GM18499 (cell line): ENCODE results near the gene ERO1B.
"Not testable (repeated sequence)": the region's sequence is repeated elsewhere in the genome, so short reads cannot be mapped to it uniquely, and the experiment has no call there.

Source experiments
- ATAC-seq: cut with Tn5 transposase; IDR thresholded peaks from one replicate; pipeline ENCODE4 v1.9.1; 2021; ENCODE audit warnings: moderate number of reproducible peaks; ENCODE audit not compliant: insufficient read depth, unreplicated experiment

Gene ERO1B

GRCh38 chr1:236281654-236282424 lies at the start of gene ERO1B:
TSS of gene ERO1B (minus strand) at chr1:236281958. CDS start at chr1:236281783, 175 bp downstream.
- peak; percentile 44 for ATAC-seq

GRCh38 chr1:236331412-236331811 lies 49.7 kb upstream of the ERO1B start:
- not testable (repeated sequence) for ATAC-seq

GRCh38 chr1:236326432-236326831 lies 44.7 kb upstream of the ERO1B start:
- ATAC-seq: no peak

GRCh38 chr1:236325567-236325966 lies 43.8 kb upstream of the ERO1B start:
- ATAC-seq: no peak

- ATAC-seq: no peak
These were observed 42.2 kb upstream of the ERO1B start for GRCh38 chr1:236323819-236324411.

GRCh38 chr1:236322566-236323409 lies 41.0 kb upstream of the ERO1B start:
- no peak for ATAC-seq

- ATAC-seq: no peak
These were observed 39.3 kb upstream of the ERO1B start for GRCh38 chr1:236321101-236321500.

- no peak for ATAC-seq
These were observed 38.9 kb upstream of the ERO1B start for GRCh38 chr1:236320671-236321070.

GRCh38 chr1:236320214-236320613 lies 38.5 kb upstream of the ERO1B start:
- ATAC-seq: no peak

- ATAC-seq: no peak
These were observed 34.7 kb upstream of the ERO1B start for GRCh38 chr1:236316437-236316836.

- ATAC-seq: no peak
These were observed 33.8 kb upstream of the ERO1B start for GRCh38 chr1:236315518-236315917.

- ATAC-seq: no peak
These were observed 33.3 kb upstream of the ERO1B start for GRCh38 chr1:236315092-236315491.

- ATAC-seq: not testable (repeated sequence)
These were observed 32.3 kb upstream of the ERO1B start for GRCh38 chr1:236314050-236314449.

GRCh38 chr1:236313427-236313826 lies 31.7 kb upstream of the ERO1B start:
- no peak for ATAC-seq

- no peak for ATAC-seq
These were observed 29.3 kb upstream of the ERO1B start for GRCh38 chr1:236311040-236311439.

- no peak for ATAC-seq
These were observed 27.1 kb upstream of the ERO1B start for GRCh38 chr1:236308827-236309226.

GRCh38 chr1:236307435-236307834 lies 25.7 kb upstream of the ERO1B start:
- ATAC-seq: no peak

GRCh38 chr1:236304682-236305081 lies 22.9 kb upstream of the ERO1B start:
- ATAC-seq: no peak

GRCh38 chr1:236303675-236304074 lies 21.9 kb upstream of the ERO1B start:
- no peak for ATAC-seq

GRCh38 chr1:236302941-236303340 lies 21.2 kb upstream of the ERO1B start:
- no peak for ATAC-seq

GRCh38 chr1:236301958-236302335 lies 20.2 kb upstream of the ERO1B start:
- no peak for ATAC-seq
